SK-MEL-5 (cell line): ENCODE results near the gene SLF2. TPM values are rescaled to one million over a fixed set of nuclear protein-coding genes. Genes with fewer than 3 reads are reported as not detected.
A peak's percentile ranks its signal among the peaks of the same experiment; 100 is the strongest.

ENCODE experiments used
- DNase-seq: peaks from one replicate; pipeline ENCODE4 v3.0.0-alpha.2; 2016; ENCODE audit warnings: low read depth, low spot score
- in situ Hi-C: cut with HindIII; loops from 2 replicates; pipeline ENCODE4 v1.10.0; 2016; ENCODE audit warnings: low sequenced_read_pairs, high pct_unique_total_duplicates, low pct_unique_long_range_greater_than_20kb
- total RNA-seq: library from RNA; depleted of rRNA; stranded (reverse); fragments of >200 nt; shearing (Covaris generic); gene quantifications from 2 replicates; pipeline ENCODE4 v1.2.3, GENCODE V29; 2014

SLF2 gene
- total RNA-seq, 1 experiment from 2014 or later = 21.8 TPM

- in situ Hi-C loops = no loop called here
- DNase-seq = no peak
Observed at GRCh38 chr10:100913470-100913865, 705 bp downstream of the SLF2 start.

- in situ Hi-C loops = no loop called here
- DNase-seq = no peak
Observed at GRCh38 chr10:100917071-100917470, 4.3 kb downstream of the SLF2 start.

GRCh38 chr10:100923580-100923979 lies 10.8 kb downstream of the SLF2 start:
- in situ Hi-C loops = no loop called here
- no peak for DNase-seq

- no peak for DNase-seq
- in situ Hi-C loops = no loop called here
Observed at GRCh38 chr10:100927266-100927665, 14.5 kb downstream of the SLF2 start.

- in situ Hi-C loops = no loop called here
Observed at GRCh38 chr10:100928039-100928438, 15.3 kb downstream of the SLF2 start.

GRCh38 chr10:100930368-100930767 lies 17.6 kb downstream of the SLF2 start:
- in situ Hi-C loops = no loop called here
- DNase-seq = peak; percentile 28

More at GRCh38 chr10:100928039-100928438, 15.3 kb downstream of the SLF2 start:
- no peak for DNase-seq

GRCh38 chr10:100934084-100934659 lies 21.4 kb downstream of the SLF2 start:
- in situ Hi-C loops = no loop called here
- DNase-seq = peak; percentile 53

GRCh38 chr10:100939763-100940344 lies 27.1 kb downstream of the SLF2 start:
- in situ Hi-C loops = no loop called here
- DNase-seq = no peak

GRCh38 chr10:100942229-100942628 lies 29.5 kb downstream of the SLF2 start:
- in situ Hi-C loops = no loop called here
- DNase-seq = no peak

GRCh38 chr10:100943508-100943907 lies 30.7 kb downstream of the SLF2 start:
- in situ Hi-C loops = no loop called here

GRCh38 chr10:100945754-100946153 lies 33.0 kb downstream of the SLF2 start:
- no peak for DNase-seq
- in situ Hi-C loops = no loop called here

More at GRCh38 chr10:100943508-100943907, 30.7 kb downstream of the SLF2 start:
- no peak for DNase-seq

- in situ Hi-C loops = no loop called here
- no peak for DNase-seq
Observed at GRCh38 chr10:100948916-100949315, 36.2 kb downstream of the SLF2 start.

- in situ Hi-C loops = no loop called here
- DNase-seq = no peak
Observed at GRCh38 chr10:100960251-100960650, 47.5 kb downstream of the SLF2 start.

- DNase-seq = no peak
- in situ Hi-C loops = no loop called here
Observed at GRCh38 chr10:100962351-100963080, 49.8 kb downstream of the SLF2 start.

GRCh38 chr10:100963826-100964225 lies 51.1 kb downstream of the SLF2 start:
- in situ Hi-C loops = no loop called here

GRCh38 chr10:100965820-100966219 lies 53.1 kb downstream of the SLF2 start:
- DNase-seq = no peak
- in situ Hi-C loops = no loop called here

More at GRCh38 chr10:100963826-100964225, 51.1 kb downstream of the SLF2 start:
- DNase-seq = no peak

GRCh38 chr10:100966887-100967286 lies 54.1 kb downstream of the SLF2 start:
- DNase-seq = no peak
- in situ Hi-C loops = no loop called here

- DNase-seq = no peak
- in situ Hi-C loops = no loop called here
Observed at GRCh38 chr10:100967332-100967731, 54.6 kb downstream of the SLF2 start.
